HEK293 (cell line): Measurements from ENCODE around the gene ACKR4.
A peak's percentile ranks its signal among the peaks of the same experiment; 100 is the strongest.
"Not testable (repeated sequence)": the region's sequence is repeated elsewhere in the genome, so short reads cannot be mapped to it uniquely, and the experiment has no call there.

Experiments
- CTCF ChIA-PET: fragments of 350-600 bp; formaldehyde crosslinking; extraction: SDS; loops from one replicate; lab custom pipeline; 2021; ENCODE audit warnings: antibody characterized with exemption; lab: Yijun Ruan, JAX
- POLR2A ChIA-PET: fragments of 300-600 bp; formaldehyde crosslinking; extraction: SDS; loops from one replicate; lab custom pipeline; 2020; ENCODE audit warnings: antibody characterized with exemption, inconsistent platforms; lab: Yijun Ruan, JAX
- H3K27ac ChIP-seq: fragments of 200-500 bp; sonication (Bioruptor generic); 2 replicates; pipeline ENCODE4 v1.5.1; 2014; ENCODE audit warnings: low read depth, low read length, control low read depth, inconsistent platforms; ENCODE audit errors: extremely low read depth
- H3K36me3 ChIP-seq, 2 experiments: fragments of 200-500 bp in 1 of 2; sonication (Bioruptor generic) in 1 of 2; 1 replicate in 1 of 2; 2 replicates in 1 of 2; pipeline ENCODE4 v1.5.1; 2014 to 2017; ENCODE audit warnings: inconsistent platforms in 2 of 2, low read length in 2 of 2; ENCODE audit not compliant: control insufficient read depth in 2 of 2, insufficient read depth in 1 of 2
- H3K4me1 ChIP-seq: fragments of 200-500 bp; sonication (Bioruptor generic); 2 replicates; pipeline ENCODE4 v1.5.1; 2014; ENCODE audit warnings: mild to moderate bottlenecking, low read length, inconsistent platforms; ENCODE audit not compliant: control insufficient read depth, insufficient read depth
- H3K4me3 ChIP-seq: 2 replicates; pipeline ENCODE4 v1.5.1; 2011; ENCODE audit warnings: low read depth, mild to moderate bottlenecking, control low read depth, low read length, moderate library complexity
- H3K9me3 ChIP-seq: fragments of 200-500 bp; sonication (Bioruptor generic); 2 replicates; pipeline ENCODE4 v1.5.1; 2014; ENCODE audit warnings: low read depth, low read length, inconsistent platforms; ENCODE audit not compliant: control insufficient read depth, insufficient read depth
- HOXA7 ChIP-seq: sonication (generic); formaldehyde crosslinking; IDR thresholded peaks from 2 replicates; pipeline ENCODE4 v1.8.1; 2022; ENCODE audit warnings: missing genetic modification reagents, borderline replicate concordance
- KLF1 ChIP-seq: fragments of 450-650 bp; formaldehyde crosslinking; IDR thresholded peaks from 2 replicates; pipeline ENCODE4 v1.5.1; 2016; ENCODE audit warnings: missing biosample characterization, missing genetic modification characterization
- ZNF16 ChIP-seq: fragments of 450-650 bp; formaldehyde crosslinking; IDR thresholded peaks from 2 replicates; pipeline ENCODE4 v1.5.1; 2016; ENCODE audit warnings: low read depth, missing biosample characterization, missing genetic modification characterization
- ZNF23 ChIP-seq: fragments of 450-650 bp; formaldehyde crosslinking; IDR thresholded peaks from 2 replicates; pipeline ENCODE4 v1.5.1; 2016; ENCODE audit warnings: missing biosample characterization, missing genetic modification characterization, borderline replicate concordance
- ZNF423 ChIP-seq: fragments of 450-650 bp; formaldehyde crosslinking; IDR thresholded peaks from 2 replicates; pipeline ENCODE4 v1.5.1; 2016; ENCODE audit warnings: missing biosample characterization, missing genetic modification characterization
- ZNF654 ChIP-seq: fragments of 450-650 bp; formaldehyde crosslinking; IDR thresholded peaks from 2 replicates; pipeline ENCODE4 v1.5.1; 2016; ENCODE audit warnings: low read depth, missing biosample characterization, missing genetic modification characterization
- TF ChIP-seq, protein P1 (sequence below): fragments of 450-650 bp; formaldehyde crosslinking; IDR thresholded peaks from 2 replicates; pipeline ENCODE4 v1.5.1; 2017; ENCODE audit warnings: missing biosample characterization, missing genetic modification characterization
- TF ChIP-seq, protein P2 (sequence below): fragments of 450-650 bp; formaldehyde crosslinking; IDR thresholded peaks from 2 replicates; pipeline ENCODE4 v1.5.1; 2016; ENCODE audit warnings: missing biosample characterization, missing genetic modification characterization
- TF ChIP-seq, protein P3 (sequence below): fragments of 450-650 bp; IDR thresholded peaks from 2 replicates; pipeline ENCODE4 v1.5.1; 2018; ENCODE audit warnings: missing biosample characterization, missing genetic modification characterization
- TF ChIP-seq, protein P4 (sequence below): fragments of 450-650 bp; formaldehyde crosslinking; IDR thresholded peaks from 2 replicates; pipeline ENCODE4 v1.5.1; 2016; ENCODE audit warnings: missing biosample characterization, missing genetic modification characterization
- TF ChIP-seq, protein P5 (sequence below): fragments of 450-650 bp; formaldehyde crosslinking; IDR thresholded peaks from 2 replicates; pipeline ENCODE4 v1.5.1; 2017; ENCODE audit warnings: missing biosample characterization, missing genetic modification characterization
- TF ChIP-seq, protein P6 (sequence below): fragments of 450-650 bp; formaldehyde crosslinking; IDR thresholded peaks from 2 replicates; pipeline ENCODE4 v1.5.1; 2016; ENCODE audit warnings: missing biosample characterization, missing genetic modification characterization

ACKR4 gene

DNA sequence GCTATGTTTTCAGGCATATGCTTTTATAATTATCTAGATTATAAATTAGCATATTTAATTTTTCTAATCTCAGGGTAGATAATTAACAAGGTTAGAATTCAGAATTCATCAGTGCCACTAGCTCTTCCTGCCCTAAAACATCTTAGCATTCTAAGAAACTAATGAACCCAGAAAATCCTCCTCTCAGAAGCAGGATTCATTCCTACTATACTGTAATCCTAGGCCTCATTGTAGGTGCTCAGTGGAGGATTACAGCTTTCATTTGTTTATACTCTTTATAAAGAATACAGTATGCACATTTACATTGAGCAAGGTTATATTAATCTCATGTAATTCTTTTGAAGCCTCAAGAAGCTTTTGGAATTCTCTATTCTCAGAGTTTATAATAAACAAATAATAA, 41.6 kb downstream of the ACKR4 start (continued):
- TF ChIP-seq, protein P1, sequence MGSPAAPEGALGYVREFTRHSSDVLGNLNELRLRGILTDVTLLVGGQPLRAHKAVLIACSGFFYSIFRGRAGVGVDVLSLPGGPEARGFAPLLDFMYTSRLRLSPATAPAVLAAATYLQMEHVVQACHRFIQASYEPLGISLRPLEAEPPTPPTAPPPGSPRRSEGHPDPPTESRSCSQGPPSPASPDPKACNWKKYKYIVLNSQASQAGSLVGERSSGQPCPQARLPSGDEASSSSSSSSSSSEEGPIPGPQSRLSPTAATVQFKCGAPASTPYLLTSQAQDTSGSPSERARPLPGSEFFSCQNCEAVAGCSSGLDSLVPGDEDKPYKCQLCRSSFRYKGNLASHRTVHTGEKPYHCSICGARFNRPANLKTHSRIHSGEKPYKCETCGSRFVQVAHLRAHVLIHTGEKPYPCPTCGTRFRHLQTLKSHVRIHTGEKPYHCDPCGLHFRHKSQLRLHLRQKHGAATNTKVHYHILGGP (tag by site-specific recombination): no peak
- no peak for TF ChIP-seq KLF1
- TF ChIP-seq, protein P2, sequence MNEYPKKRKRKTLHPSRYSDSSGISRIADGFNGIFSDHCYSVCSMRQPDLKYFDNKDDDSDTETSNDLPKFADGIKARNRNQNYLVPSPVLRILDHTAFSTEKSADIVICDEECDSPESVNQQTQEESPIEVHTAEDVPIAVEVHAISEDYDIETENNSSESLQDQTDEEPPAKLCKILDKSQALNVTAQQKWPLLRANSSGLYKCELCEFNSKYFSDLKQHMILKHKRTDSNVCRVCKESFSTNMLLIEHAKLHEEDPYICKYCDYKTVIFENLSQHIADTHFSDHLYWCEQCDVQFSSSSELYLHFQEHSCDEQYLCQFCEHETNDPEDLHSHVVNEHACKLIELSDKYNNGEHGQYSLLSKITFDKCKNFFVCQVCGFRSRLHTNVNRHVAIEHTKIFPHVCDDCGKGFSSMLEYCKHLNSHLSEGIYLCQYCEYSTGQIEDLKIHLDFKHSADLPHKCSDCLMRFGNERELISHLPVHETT: no peak
- TF ChIP-seq ZNF423 (tag by site-specific recombination): no peak

DNA sequence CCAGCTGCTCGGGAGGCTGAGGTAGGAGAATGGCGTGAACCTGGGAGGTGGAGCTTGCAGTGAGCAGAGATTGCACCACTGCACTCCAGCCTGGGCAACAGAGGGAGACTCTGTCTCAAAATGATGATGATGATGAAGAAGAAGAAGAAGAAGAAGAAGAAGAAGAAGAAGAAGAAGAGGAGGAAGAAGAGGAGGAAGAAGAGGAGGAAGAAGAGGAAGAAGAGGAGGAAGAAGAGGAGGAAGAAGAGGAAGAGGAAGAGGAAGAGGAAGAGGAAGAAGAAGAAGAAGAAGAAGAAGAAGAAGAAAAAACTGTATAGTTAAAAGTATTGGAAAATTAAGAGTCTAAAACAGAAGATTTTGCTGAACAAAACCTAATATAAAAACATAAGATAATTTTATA, 44.4 kb downstream of the ACKR4 start:
- H3K4me3 ChIP-seq, H3K27ac ChIP-seq, POLR2A ChIA-PET, H3K4me1 ChIP-seq, H3K9me3 ChIP-seq: not testable (repeated sequence)
- CTCF ChIA-PET: interaction anchor here (0.6 to 3.1 kb wide), 11 partner anchors 10 to 554 kb away, joined by 3 to 28 read pairs (median 3); no protein-coding TSS in a partner anchor
- TF ChIP-seq, protein P3, sequence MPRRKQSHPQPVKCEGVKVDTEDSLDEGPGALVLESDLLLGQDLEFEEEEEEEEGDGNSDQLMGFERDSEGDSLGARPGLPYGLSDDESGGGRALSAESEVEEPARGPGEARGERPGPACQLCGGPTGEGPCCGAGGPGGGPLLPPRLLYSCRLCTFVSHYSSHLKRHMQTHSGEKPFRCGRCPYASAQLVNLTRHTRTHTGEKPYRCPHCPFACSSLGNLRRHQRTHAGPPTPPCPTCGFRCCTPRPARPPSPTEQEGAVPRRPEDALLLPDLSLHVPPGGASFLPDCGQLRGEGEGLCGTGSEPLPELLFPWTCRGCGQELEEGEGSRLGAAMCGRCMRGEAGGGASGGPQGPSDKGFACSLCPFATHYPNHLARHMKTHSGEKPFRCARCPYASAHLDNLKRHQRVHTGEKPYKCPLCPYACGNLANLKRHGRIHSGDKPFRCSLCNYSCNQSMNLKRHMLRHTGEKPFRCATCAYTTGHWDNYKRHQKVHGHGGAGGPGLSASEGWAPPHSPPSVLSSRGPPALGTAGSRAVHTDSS (tag by site-specific recombination): peak; percentile 97
- peaks cover 0 to 29% of the 10 kb centered on the region in 2 experiments for H3K36me3 ChIP-seq

DNA sequence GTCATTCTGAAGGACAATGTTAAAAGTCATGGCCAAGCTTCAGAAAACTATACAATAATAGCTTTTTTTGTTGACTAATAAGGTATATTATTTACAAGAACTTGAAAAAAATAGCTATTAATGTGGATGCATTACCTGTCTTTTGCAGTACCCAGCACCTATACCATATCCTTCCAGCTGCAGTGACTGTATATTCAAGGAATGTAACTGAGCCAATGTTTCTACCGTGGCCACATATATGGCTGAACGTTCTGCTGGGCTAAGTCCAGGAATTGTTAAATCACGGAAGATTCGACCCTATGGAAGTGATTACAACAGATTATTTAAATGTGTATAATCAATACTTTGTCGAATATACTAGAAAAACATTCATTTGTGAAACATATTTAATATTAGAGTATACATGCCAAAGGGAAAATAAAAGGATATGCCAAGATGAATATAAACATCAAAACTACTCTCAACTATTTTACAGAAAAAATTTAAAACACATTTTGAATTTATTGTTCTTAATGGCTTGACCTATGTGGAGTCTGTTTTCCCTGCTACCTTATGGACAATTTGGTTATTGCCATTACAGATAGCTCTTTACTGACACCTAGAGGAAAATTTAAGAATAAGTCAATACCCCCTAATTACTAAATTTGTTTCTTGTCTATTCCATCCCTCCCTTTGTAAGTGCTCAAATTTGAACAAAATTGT, 44.9 kb downstream of the ACKR4 start:
- Histone ChIP-seq H3K4me3 (no peak overlapping the region), H3K36me3 (peaks cover 0 to 25% of the 10 kb centered on the region in 2 experiments)
- TF ChIP-seq ZNF23 (tag by site-specific recombination) (no peak), ZNF654 (peak; percentile 51)
- TF ChIP-seq, protein P4, sequence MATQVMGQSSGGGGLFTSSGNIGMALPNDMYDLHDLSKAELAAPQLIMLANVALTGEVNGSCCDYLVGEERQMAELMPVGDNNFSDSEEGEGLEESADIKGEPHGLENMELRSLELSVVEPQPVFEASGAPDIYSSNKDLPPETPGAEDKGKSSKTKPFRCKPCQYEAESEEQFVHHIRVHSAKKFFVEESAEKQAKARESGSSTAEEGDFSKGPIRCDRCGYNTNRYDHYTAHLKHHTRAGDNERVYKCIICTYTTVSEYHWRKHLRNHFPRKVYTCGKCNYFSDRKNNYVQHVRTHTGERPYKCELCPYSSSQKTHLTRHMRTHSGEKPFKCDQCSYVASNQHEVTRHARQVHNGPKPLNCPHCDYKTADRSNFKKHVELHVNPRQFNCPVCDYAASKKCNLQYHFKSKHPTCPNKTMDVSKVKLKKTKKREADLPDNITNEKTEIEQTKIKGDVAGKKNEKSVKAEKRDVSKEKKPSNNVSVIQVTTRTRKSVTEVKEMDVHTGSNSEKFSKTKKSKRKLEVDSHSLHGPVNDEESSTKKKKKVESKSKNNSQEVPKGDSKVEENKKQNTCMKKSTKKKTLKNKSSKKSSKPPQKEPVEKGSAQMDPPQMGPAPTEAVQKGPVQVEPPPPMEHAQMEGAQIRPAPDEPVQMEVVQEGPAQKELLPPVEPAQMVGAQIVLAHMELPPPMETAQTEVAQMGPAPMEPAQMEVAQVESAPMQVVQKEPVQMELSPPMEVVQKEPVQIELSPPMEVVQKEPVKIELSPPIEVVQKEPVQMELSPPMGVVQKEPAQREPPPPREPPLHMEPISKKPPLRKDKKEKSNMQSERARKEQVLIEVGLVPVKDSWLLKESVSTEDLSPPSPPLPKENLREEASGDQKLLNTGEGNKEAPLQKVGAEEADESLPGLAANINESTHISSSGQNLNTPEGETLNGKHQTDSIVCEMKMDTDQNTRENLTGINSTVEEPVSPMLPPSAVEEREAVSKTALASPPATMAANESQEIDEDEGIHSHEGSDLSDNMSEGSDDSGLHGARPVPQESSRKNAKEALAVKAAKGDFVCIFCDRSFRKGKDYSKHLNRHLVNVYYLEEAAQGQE (tag by site-specific recombination): no peak
- TF ChIP-seq, all 188 proteins: peak for 1
- CTCF ChIA-PET: interaction anchor here (0.5 to 3.1 kb wide), 13 partner anchors 10 to 364 kb away, joined by 3 to 28 read pairs (median 3); no protein-coding TSS in a partner anchor
- H3K4me1 ChIP-seq: no peaks in the 10 kb centered on the region
- H3K9me3 ChIP-seq: no peaks in the 10 kb centered on the region
- H3K27ac ChIP-seq: no peak overlapping the region
- POLR2A ChIA-PET: no interaction called here

DNA sequence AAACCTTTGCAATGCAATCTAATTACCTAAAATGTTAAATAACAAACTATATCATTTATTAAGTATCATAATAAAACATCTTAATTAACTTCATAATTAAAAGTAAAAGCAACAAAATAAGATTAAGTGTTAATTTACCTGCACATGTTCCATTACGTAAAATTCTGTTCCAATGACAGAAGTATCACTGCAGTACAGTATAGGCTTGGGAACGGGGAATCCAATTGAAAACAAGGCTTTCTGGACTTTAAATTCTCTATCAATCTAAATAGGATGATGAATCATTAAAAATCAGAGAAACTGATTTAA, 45.4 kb downstream of the ACKR4 start:
- CTCF ChIA-PET: interaction anchor here (0.6 to 3.1 kb wide), 9 partner anchors 15 to 402 kb away, joined by 3 to 28 read pairs (median 3); no protein-coding TSS in a partner anchor
- Histone ChIP-seq H3K4me1 (no peaks in the 10 kb centered on the region), H3K27ac (no peak overlapping the region), H3K36me3 (peaks cover 0 to 25% of the 10 kb centered on the region in 2 experiments), H3K4me3 (no peak overlapping the region), H3K9me3 (no peaks in the 10 kb centered on the region)
- POLR2A ChIA-PET: no interaction called here
- TF ChIP-seq, protein P5, sequence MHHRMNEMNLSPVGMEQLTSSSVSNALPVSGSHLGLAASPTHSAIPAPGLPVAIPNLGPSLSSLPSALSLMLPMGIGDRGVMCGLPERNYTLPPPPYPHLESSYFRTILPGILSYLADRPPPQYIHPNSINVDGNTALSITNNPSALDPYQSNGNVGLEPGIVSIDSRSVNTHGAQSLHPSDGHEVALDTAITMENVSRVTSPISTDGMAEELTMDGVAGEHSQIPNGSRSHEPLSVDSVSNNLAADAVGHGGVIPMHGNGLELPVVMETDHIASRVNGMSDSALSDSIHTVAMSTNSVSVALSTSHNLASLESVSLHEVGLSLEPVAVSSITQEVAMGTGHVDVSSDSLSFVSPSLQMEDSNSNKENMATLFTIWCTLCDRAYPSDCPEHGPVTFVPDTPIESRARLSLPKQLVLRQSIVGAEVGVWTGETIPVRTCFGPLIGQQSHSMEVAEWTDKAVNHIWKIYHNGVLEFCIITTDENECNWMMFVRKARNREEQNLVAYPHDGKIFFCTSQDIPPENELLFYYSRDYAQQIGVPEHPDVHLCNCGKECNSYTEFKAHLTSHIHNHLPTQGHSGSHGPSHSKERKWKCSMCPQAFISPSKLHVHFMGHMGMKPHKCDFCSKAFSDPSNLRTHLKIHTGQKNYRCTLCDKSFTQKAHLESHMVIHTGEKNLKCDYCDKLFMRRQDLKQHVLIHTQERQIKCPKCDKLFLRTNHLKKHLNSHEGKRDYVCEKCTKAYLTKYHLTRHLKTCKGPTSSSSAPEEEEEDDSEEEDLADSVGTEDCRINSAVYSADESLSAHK: no peak
- TF ChIP-seq ZNF16: no peak
- TF ChIP-seq, protein P6, sequence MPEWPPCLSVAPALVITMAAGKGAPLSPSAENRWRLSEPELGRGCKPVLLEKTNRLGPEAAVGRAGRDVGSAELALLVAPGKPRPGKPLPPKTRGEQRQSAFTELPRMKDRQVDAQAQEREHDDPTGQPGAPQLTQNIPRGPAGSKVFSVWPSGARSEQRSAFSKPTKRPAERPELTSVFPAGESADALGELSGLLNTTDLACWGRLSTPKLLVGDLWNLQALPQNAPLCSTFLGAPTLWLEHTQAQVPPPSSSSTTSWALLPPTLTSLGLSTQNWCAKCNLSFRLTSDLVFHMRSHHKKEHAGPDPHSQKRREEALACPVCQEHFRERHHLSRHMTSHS (tag by site-specific recombination): no peak
- TF ChIP-seq HOXA7: no peak
